Kidney (tissue), 14 donors: ENCODE measurements around the gene RNF225. TPM values are rescaled to one million over a fixed set of nuclear protein-coding genes. Genes with fewer than 3 reads are reported as not detected.
"Not testable (repeated sequence)": the region's sequence is repeated elsewhere in the genome, so short reads cannot be mapped to it uniquely, and the experiment has no call there.

Experiments
- DNase-seq, 5 donors: peaks; one replicate each; pipeline ENCODE4 v3.0.0-alpha.2; 2013 to 2020
- FAIRE-seq: peaks from 2 replicates; lab custom pipeline; 2012; peaks lifted over from hg19 to GRCh38; lab: Jason Lieb, UNC
- H3K27ac ChIP-seq, 2 donors: one replicate each; pipeline ENCODE4 v1.7.0; 2013; ENCODE audit warnings: low read depth in 2 of 2, low read length in 2 of 2, inconsistent platforms in 1 of 2
- H3K27me3 ChIP-seq: one replicate; pipeline ENCODE4 v1.7.1; 2013; ENCODE audit warnings: low read length, inconsistent platforms; ENCODE audit not compliant: control insufficient read depth, insufficient read depth
- H3K36me3 ChIP-seq, 3 donors: one replicate each; pipeline versions ENCODE4 v1.7.0 to v1.7.1; 2013; ENCODE audit warnings: low read length in 3 of 3, control low read depth in 1 of 3, inconsistent platforms in 1 of 3; ENCODE audit not compliant: insufficient read depth in 3 of 3, control insufficient read depth in 2 of 3
- H3K4me1 ChIP-seq, 3 donors: one replicate each; pipeline versions ENCODE4 v1.7.0 to v1.7.1; 2013; ENCODE audit warnings: low read length in 3 of 3, inconsistent platforms in 1 of 3, low read depth in 1 of 3; ENCODE audit not compliant: control insufficient read depth in 2 of 3, insufficient read depth in 2 of 3
- H3K4me3 ChIP-seq, 3 donors: one replicate each; pipeline versions ENCODE4 v1.7.0 to v1.8.1; 2013; ENCODE audit warnings: low read length in 3 of 3, control low read depth in 1 of 3, inconsistent platforms in 1 of 3
- H3K9ac ChIP-seq, 3 donors: one replicate each; pipeline versions ENCODE4 v1.7.0 to v1.7.1; 2013; ENCODE audit warnings: low read length in 3 of 3, control low read depth in 1 of 3, inconsistent platforms in 1 of 3
- H3K9me3 ChIP-seq, 3 donors: one replicate each; pipeline versions ENCODE4 v1.7.0 to v1.7.1; 2013; ENCODE audit warnings: low read length in 3 of 3, control low read depth in 1 of 3, inconsistent platforms in 1 of 3; ENCODE audit not compliant: control insufficient read depth in 2 of 3, insufficient read depth in 1 of 3
- intact Hi-C: fragments of 100-400 bp; cut with DNase I; formaldehyde crosslinking; loops from one replicate; pipeline ENCODE4 v1.11.1; 2022
- microRNA-seq: library from miRNA; unstranded; fragments of <30 nt; microRNA quantifications from one replicate; pipeline ENCODE4 v1.2.0, GENCODE V29; 2020
- polyA plus RNA-seq: library from polyadenylated mRNA; stranded (reverse); fragments of 350-450 nt; fragmentation: Illumina TruSeq; extraction: RNeasy Lipid Tissue Mini Kit (QIAGEN cat#74804); gene quantifications from one replicate; pipeline ENCODE4 v1.2.3, GENCODE V29; 2014; ENCODE audit warnings: low read depth, low replicate concordance; ENCODE audit not compliant: insufficient read depth
- total RNA-seq: library from RNA; stranded (reverse); fragmentation: NEBNext Ultra II Directional; extraction: Animal tissue kit (Norgen Biotek cat#: 25700); gene quantifications from one replicate; pipeline ENCODE4 v1.2.1, GENCODE V29; 2021
- TF ChIP-seq, protein P1 (sequence below): IDR thresholded peaks from 3 replicates; pipeline ENCODE4 v1.5.1; 2012; ENCODE audit warnings: mild to moderate bottlenecking, moderate library complexity, borderline replicate concordance; ENCODE audit not compliant: insufficient read depth; ENCODE audit errors: extremely low read depth
- donor health status: control.
- donor health status: control.
- donor health status: control.
- donor health status: control.
- donor health status: control.
- donor health status: DM: yes; HTN: yes; CAD: no.
- donor health status: Normal renal cell carcinoma (clear cell type).

The RNF225 gene
- total and polyA plus RNA-seq, 2 donors from 2014 or later: 0.25 TPM; not detected in 1

DNA sequence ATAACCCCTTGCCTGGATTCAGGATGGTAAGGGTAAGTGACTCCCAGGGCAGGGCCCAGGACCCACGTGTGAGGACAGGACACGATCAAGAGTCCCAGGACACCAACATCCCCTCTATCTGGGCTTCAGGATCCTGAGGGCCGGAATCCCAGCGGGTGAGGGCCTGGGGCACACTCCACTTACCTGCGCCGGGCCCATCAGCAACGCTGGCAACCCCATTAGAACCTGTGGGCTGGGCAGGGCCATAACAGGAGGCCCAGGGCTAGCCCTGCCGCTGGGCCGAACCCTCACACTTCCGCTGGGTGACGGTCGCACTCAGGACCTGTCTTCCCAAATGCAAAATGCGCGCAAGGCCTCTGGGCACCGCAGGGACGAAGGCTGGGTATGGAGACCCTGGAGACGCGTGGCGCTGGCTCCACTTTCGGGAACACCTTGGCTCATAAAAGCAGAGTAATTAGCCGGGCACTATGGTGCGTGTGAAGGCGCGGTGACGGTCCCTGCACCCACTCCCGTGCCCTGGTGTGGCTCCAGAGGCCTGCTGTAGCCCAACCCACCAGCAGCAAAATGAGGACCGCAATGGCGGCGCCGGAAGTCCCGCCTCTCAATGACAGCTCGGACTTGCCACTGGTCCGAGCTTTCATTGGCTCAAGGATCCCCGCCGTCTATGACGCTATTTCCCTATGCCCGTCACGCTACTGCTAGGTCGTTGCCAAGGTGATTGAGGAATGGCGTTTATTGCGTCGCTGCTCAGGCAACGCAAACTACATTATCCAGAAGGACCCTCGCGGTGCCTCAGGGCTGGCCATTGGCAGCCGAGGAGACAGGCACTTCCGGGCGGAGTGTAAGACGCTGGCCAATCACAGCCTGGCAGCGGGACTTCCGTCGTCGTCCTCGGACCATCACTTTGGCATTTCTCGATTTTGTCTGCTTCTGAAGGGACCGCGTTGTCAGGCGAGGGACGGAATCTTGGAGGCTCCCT lies 44.4 kb downstream of the RNF225 start, which contains the start of gene ZNF132:
Gene ZNF132, minus strand, starts transcription at position 578 of the 979 bp plus-strand sequence. Its CDS starts 332 bp downstream, at position 246.
- no peaks in the 10 kb centered on the region for H3K27me3 ChIP-seq

DNA sequence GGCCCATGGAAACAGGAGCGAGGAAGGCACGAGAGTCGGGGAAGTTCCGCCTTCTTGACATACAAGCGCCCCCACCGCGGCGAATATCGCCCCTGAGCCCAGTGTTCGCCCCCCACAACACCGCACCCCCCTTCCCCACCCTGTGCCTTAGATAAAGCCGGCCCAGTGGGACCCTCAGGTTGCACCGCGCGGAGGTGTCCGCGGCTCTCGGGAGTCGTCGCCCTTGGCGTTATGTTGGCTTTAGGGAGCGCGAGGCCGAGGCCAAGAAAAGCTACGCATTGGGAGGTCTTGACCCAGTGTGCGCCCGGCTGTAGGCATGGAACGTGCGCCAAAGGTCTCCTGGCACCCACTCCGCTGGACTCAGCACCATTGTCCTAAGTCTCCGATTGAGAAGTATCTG lies 45.1 kb downstream of the RNF225 start:
- Histone ChIP-seq H3K9ac (peak overlapping the region in 1 of 3 donors; percentile 66), H3K9me3 (peaks cover 3 to 33% (median 16%) of the 10 kb centered on the region in 3 donors), H3K27me3 (no peaks in the 10 kb centered on the region), H3K4me1 (peaks cover 0 to 16% (median 9%) of the 10 kb centered on the region in 3 donors), H3K36me3 (peaks cover 8 to 18% (median 9%) of the 10 kb centered on the region in 3 donors), H3K27ac (peak overlapping the region; percentile 45 to 62), H3K4me3 (peak overlapping the region; percentile 81 to 90 (median 87))
- FAIRE-seq (no peak), DNase-seq (peak in 1 of 5 donors; percentile 27)
- intact Hi-C loops: no loop called here
- TF ChIP-seq, protein P1, sequence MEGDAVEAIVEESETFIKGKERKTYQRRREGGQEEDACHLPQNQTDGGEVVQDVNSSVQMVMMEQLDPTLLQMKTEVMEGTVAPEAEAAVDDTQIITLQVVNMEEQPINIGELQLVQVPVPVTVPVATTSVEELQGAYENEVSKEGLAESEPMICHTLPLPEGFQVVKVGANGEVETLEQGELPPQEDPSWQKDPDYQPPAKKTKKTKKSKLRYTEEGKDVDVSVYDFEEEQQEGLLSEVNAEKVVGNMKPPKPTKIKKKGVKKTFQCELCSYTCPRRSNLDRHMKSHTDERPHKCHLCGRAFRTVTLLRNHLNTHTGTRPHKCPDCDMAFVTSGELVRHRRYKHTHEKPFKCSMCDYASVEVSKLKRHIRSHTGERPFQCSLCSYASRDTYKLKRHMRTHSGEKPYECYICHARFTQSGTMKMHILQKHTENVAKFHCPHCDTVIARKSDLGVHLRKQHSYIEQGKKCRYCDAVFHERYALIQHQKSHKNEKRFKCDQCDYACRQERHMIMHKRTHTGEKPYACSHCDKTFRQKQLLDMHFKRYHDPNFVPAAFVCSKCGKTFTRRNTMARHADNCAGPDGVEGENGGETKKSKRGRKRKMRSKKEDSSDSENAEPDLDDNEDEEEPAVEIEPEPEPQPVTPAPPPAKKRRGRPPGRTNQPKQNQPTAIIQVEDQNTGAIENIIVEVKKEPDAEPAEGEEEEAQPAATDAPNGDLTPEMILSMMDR: no peak

More for the DNA sequence above, 44.4 kb downstream of the RNF225 start, which contains the start of gene ZNF132:
- DNase-seq: peak; percentile 99 to 100 (median 99)
- peak within 1 kb of the TSS; percentile 62 to 65 for H3K27ac ChIP-seq
- peaks cover 3 to 40% (median 22%) of the 10 kb centered on the region in 3 donors for H3K9me3 ChIP-seq
- peak within 1 kb of the TSS; percentile 6 to 70 (median 66) for H3K9ac ChIP-seq
- peaks cover 12 to 25% (median 13%) of the 10 kb centered on the region in 3 donors for H3K36me3 ChIP-seq
- FAIRE-seq: peak; percentile 99
- intact Hi-C loops: no loop called here
- TF ChIP-seq, protein P1: no peak
- peak within 1 kb of the TSS; percentile 81 to 90 (median 87) for H3K4me3 ChIP-seq
- H3K4me1 ChIP-seq: peaks cover 0 to 16% (median 9%) of the 10 kb centered on the region in 3 donors

DNA sequence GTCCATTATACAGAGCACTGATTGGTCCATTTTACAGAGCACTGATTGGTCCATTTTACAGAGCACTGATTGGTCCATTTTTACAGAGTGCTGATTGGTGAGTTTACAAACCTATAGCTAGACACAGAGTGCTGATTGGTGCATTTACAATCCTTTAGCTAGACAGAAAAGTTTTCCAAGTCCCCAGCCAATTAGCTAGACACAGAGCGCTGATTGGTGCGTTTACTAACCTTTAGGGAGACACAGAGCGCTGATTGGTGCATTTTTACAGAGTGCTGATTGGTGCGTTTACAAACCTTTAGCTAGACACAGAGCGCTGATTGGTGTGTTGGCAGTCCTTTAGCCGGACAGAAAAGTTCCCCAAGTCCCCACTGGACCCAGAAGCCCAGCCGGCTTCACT lies 47.5 kb downstream of the RNF225 start:
- H3K27ac ChIP-seq, H3K4me3 ChIP-seq, DNase-seq, intact Hi-C loops, H3K9ac ChIP-seq, H3K36me3 ChIP-seq, FAIRE-seq, H3K27me3 ChIP-seq: not testable (repeated sequence)
- peaks cover 1 to 11% (median 2%) of the 10 kb centered on the region in 3 donors for H3K9me3 ChIP-seq
- peaks cover 0 to 16% (median 9%) of the 10 kb centered on the region in 3 donors for H3K4me1 ChIP-seq

Small RNAs within 50 kb of the gene (microRNA-seq; reads per million reads assigned to microRNA genes)
- not detected for gene MIR4754

Other genes starting within 250 kb of the RNF225 start
- 12.5 TPM for gene ZNF329, start 244.9 kb upstream of the RNF225 start, total RNA-seq
- gene ZNF329, start 244.9 kb upstream of the RNF225 start, polyA plus RNA-seq: 8.4 TPM
- 42.4 TPM for gene ZNF274, start 212.6 kb upstream of the RNF225 start, total RNA-seq
- 10.9 TPM for gene ZNF274, start 212.6 kb upstream of the RNF225 start, polyA plus RNA-seq
- 39.3 TPM for gene ZNF544, start 166.7 kb upstream of the RNF225 start, total RNA-seq
- gene ZNF544, start 166.7 kb upstream of the RNF225 start, polyA plus RNA-seq: 19.4 TPM
- gene ZNF8, start 116.7 kb upstream of the RNF225 start, total RNA-seq: 9.0 TPM
- gene ZNF8, start 116.7 kb upstream of the RNF225 start, polyA plus RNA-seq: 1.3 TPM
- gene ERVK3-1, start 90.3 kb upstream of the RNF225 start, total RNA-seq: 35.4 TPM
- gene ERVK3-1, start 90.3 kb upstream of the RNF225 start, polyA plus RNA-seq: 41.6 TPM
- 3.3 TPM for gene ZSCAN22, start 68.7 kb upstream of the RNF225 start, total RNA-seq
- gene ZSCAN22, start 68.7 kb upstream of the RNF225 start, polyA plus RNA-seq: 1.1 TPM
- 10.9 TPM for gene A1BG, start 42.2 kb upstream of the RNF225 start, total RNA-seq
- 19.0 TPM for gene A1BG, start 42.2 kb upstream of the RNF225 start, polyA plus RNA-seq
- gene ZNF497, start 32.9 kb upstream of the RNF225 start, total RNA-seq: 5.0 TPM
- gene ZNF497, start 32.9 kb upstream of the RNF225 start, polyA plus RNA-seq: 1.7 TPM
- 5.0 TPM for gene ZNF837, start 14.6 kb upstream of the RNF225 start, total RNA-seq
- gene ZNF837, start 14.6 kb upstream of the RNF225 start, polyA plus RNA-seq: 3.6 TPM
- 802 TPM for gene RPS5, start 8.4 kb upstream of the RNF225 start, total RNA-seq
- 929 TPM for gene RPS5, start 8.4 kb upstream of the RNF225 start, polyA plus RNA-seq
- 13.0 TPM for gene ZNF584, start 13.0 kb downstream of the RNF225 start, total RNA-seq
- gene ZNF584, start 13.0 kb downstream of the RNF225 start, polyA plus RNA-seq: 6.2 TPM
- gene ZNF132, start 44.5 kb downstream of the RNF225 start, total RNA-seq: 7.8 TPM
- 2.9 TPM for gene ZNF132, start 44.5 kb downstream of the RNF225 start, polyA plus RNA-seq
- 9.9 TPM for gene ZNF324B, start 56.0 kb downstream of the RNF225 start, total RNA-seq
- 3.4 TPM for gene ZNF324B, start 56.0 kb downstream of the RNF225 start, polyA plus RNA-seq
- gene ZNF324, start 71.4 kb downstream of the RNF225 start, total RNA-seq: 13.0 TPM
- gene ZNF324, start 71.4 kb downstream of the RNF225 start, polyA plus RNA-seq: 3.9 TPM
- gene ZNF446, start 80.7 kb downstream of the RNF225 start, total RNA-seq: 13.3 TPM
- 12.6 TPM for gene ZNF446, start 80.7 kb downstream of the RNF225 start, polyA plus RNA-seq
- gene SLC27A5, start 116.3 kb downstream of the RNF225 start, total RNA-seq: 10.8 TPM
- 41.5 TPM for gene SLC27A5, start 116.3 kb downstream of the RNF225 start, polyA plus RNA-seq
- gene ZBTB45, start 124.2 kb downstream of the RNF225 start, total RNA-seq: 16.9 TPM
- gene ZBTB45, start 124.2 kb downstream of the RNF225 start, polyA plus RNA-seq: 7.7 TPM
- 229 TPM for gene TRIM28, start 148.4 kb downstream of the RNF225 start, total RNA-seq
- 191 TPM for gene TRIM28, start 148.4 kb downstream of the RNF225 start, polyA plus RNA-seq
- gene CHMP2A, start 159.4 kb downstream of the RNF225 start, total RNA-seq: 142 TPM
- gene CHMP2A, start 159.4 kb downstream of the RNF225 start, polyA plus RNA-seq: 294 TPM
- gene UBE2M, start 163.0 kb downstream of the RNF225 start, total RNA-seq: 60.4 TPM
- 98.0 TPM for gene UBE2M, start 163.0 kb downstream of the RNF225 start, polyA plus RNA-seq
- 38.6 TPM for gene MZF1, start 177.7 kb downstream of the RNF225 start, total RNA-seq
- 12.9 TPM for gene MZF1, start 177.7 kb downstream of the RNF225 start, polyA plus RNA-seq